ENCODE results near the gene ZBTB17. TPM values are rescaled to one million over a fixed set of nuclear protein-coding genes. Genes with fewer than 3 reads are reported as not detected.

The ZBTB17 gene
- total and polyA plus RNA-seq, 9 of the 15 experiments (the other 6 are each of a cell fraction or from before 2014, with no cell fraction given), result 1.1 to 53.4 (median 29.6) TPM

- TF ChIP-seq BCOR (IDR thresholded peaks at IDR 0.05), result no peak
Measured at GRCh38 chr1:15963363-15963967, 12.4 kb downstream of the ZBTB17 start (continued).

- in situ Hi-C loops (cut with MboI), result no loop called here
- Histone ChIP-seq H3K36me3 (ENCODE audit: control insufficient read depth, insufficient read depth, low read length) (peaks cover 36% of the 10 kb centered on the region; the same call in 2 of the 3 replicates), H2AFZ (ENCODE audit: low read depth, low read length) (no peak overlapping the region), H3K9me1 (ENCODE audit: control insufficient read depth, insufficient read depth, low read length) (no peaks in the 10 kb centered on the region), H3K9me3 (replicated peaks; ENCODE audit: control insufficient read depth, insufficient read depth, low read depth, low read length) (no peaks in the 10 kb centered on the region), H4K20me1 (replicated peaks; ENCODE audit: control insufficient read depth, insufficient read depth, low read length) (no peaks in the 10 kb centered on the region), H3K27ac (ENCODE audit: extremely low read depth, low read depth, low read length) (no peak overlapping the region), H3K4me2 (ENCODE audit: insufficient read depth, low read length) (no peak overlapping the region), H3K4me3 (no peak overlapping the region), H3K27me3 (ENCODE audit: control insufficient read depth in 2 of 2, insufficient read depth in 2 of 2, low read length in 2 of 2) (no peaks in the 10 kb centered on the region), H3K4me1 (replicated peaks in 1 of 2; ENCODE audit: control insufficient read depth in 2 of 2, insufficient read depth in 2 of 2, low read length in 2 of 2) (peaks cover 0 to 8% of the 10 kb centered on the region in 2 experiments; a peak in 2 of 5 replicates), H3K9ac (ENCODE audit: insufficient read depth in 1 of 2, low read depth in 2 of 2, low read length in 2 of 2) (no peak overlapping the region), H3K79me2 (ENCODE audit: control insufficient read depth, insufficient read depth, low read length) (peaks cover 59% of the 10 kb centered on the region)
- WGBS (ENCODE audit: insufficient coverage, low coverage, missing lambda C conversion rate), result 77% methylated on average over 8 of the region's 8 CpGs
- no TSS peak for BruUV-seq (replicated peaks)
- FAIRE-seq, result no peak
- ATAC-seq, result no peak
- TF ChIP-seq ETS1 (conservative IDR thresholded peaks at IDR 0.05; ENCODE audit: control insufficient read depth, low read depth, low read length), result no peak
- TF ChIP-seq FOXJ2 (tag; IDR thresholded peaks at IDR 0.05), result no peak
- TF ChIP-seq CHD1 (IDR thresholded peaks at IDR 0.05; ENCODE audit: low read length), result no peak
- TF ChIP-seq RBBP5 (IDR thresholded peaks at IDR 0.05; ENCODE audit: borderline replicate concordance, insufficient read depth, low read length, poor library complexity, severe bottlenecking), result no peak
- no peak for TF ChIP-seq NFE2 (IDR thresholded peaks at IDR 0.05; ENCODE audit: low read depth)
- no peak for TF ChIP-seq DDX20 (tag; IDR thresholded peaks at IDR 0.05; ENCODE audit: low read depth)
- TF ChIP-seq ATF6 (CRISPR knock-in tag; IDR thresholded peaks at IDR 0.05), result no peak
- TF ChIP-seq FOXO4 (CRISPR knock-in tag; IDR thresholded peaks at IDR 0.05), result no peak
- TF ChIP-seq ELF4 (CRISPR knock-in tag; IDR thresholded peaks at IDR 0.05), result no peak
- no peak for TF ChIP-seq MCM3 (IDR thresholded peaks at IDR 0.05)
- TF ChIP-seq IRF9 (tag; IDR thresholded peaks at IDR 0.05), result no peak
- TF ChIP-seq L3MBTL2 (IDR thresholded peaks at IDR 0.05), result no peak
- no peak for TF ChIP-seq EGR1 (conservative IDR thresholded peaks at IDR 0.05)
- no peak for TF ChIP-seq MTA3 (IDR thresholded peaks at IDR 0.05; ENCODE audit: borderline replicate concordance)
- intact Hi-C loops (cut with micrococcal nuclease), result no loop called here
- POLR2A ChIA-PET, result interaction anchor here (1.3 kb wide), 1 partner anchor 11 kb away, joined by 3 read pairs; no protein-coding TSS in a partner anchor
- no peak for DNase-seq (ENCODE audit: extremely low read depth in 1 of 4, low spot score in 3 of 4)
- CTCF ChIA-PET (ENCODE audit: low intra/inter-chr PET ratio), result no interaction called here
Measured at GRCh38 chr1:15962671-15963362, 13.1 kb downstream of the ZBTB17 start.

All from K562 (cell line).